OCI-LY3 (cell line): Measurements from ENCODE around the gene NSA2.
"Not testable (repeated sequence)": the region's sequence is repeated elsewhere in the genome, so short reads cannot be mapped to it uniquely, and the experiment has no call there.

Source experiments
- H2AFZ ChIP-seq: fragments of 200-600, 300-600 bp; shearing (Covaris generic); 2 replicates; pipeline ENCODE4 v1.6.0; 2014; ENCODE audit warnings: antibody characterized with exemption, low read depth, low read length
- H3K27ac ChIP-seq: fragments of 200-600, 300-600 bp; sonication (generic); 2 replicates; pipeline ENCODE4 v1.5.1; 2014; ENCODE audit warnings: mild to moderate bottlenecking, low read length, moderate library complexity, mixed read lengths
- H3K27me3 ChIP-seq: fragments of 200-600, 300-600 bp; sonication (generic); 2 replicates; pipeline ENCODE4 v1.6.1; 2014; ENCODE audit warnings: low read depth, low read length, mixed read lengths
- H3K36me3 ChIP-seq: fragments of 200-600, 300-600 bp; sonication (generic); replicated peaks from 2 replicates; pipeline ENCODE3; 2014; ENCODE audit warnings: low read depth, low read length, mixed read lengths
- H3K4me1 ChIP-seq: fragments of 300-600, 200-600 bp; sonication (generic); 2 replicates; pipeline ENCODE4 v1.6.1; 2014; ENCODE audit warnings: low read length, mixed read lengths
- H3K4me2 ChIP-seq: fragments of 200-600, 300-600 bp; sonication (generic); 2 replicates; pipeline ENCODE4 v1.6.1; 2014; ENCODE audit warnings: low read length, mixed read lengths
- H3K4me3 ChIP-seq: fragments of 300-600, 200-600 bp; sonication (generic); 2 replicates; pipeline ENCODE4 v1.5.1; 2014; ENCODE audit warnings: antibody characterized with exemption, mild to moderate bottlenecking, low read length, moderate library complexity
- H3K79me2 ChIP-seq: fragments of 300-600, 200-600 bp; shearing (Covaris generic); 2 replicates; pipeline ENCODE4 v1.6.1; 2014; ENCODE audit warnings: mild to moderate bottlenecking, low read length, mixed read lengths
- H3K9ac ChIP-seq: fragments of 300-600, 200-600 bp; shearing (Covaris generic); 2 replicates; pipeline ENCODE4 v1.6.0; 2014; ENCODE audit warnings: mild to moderate bottlenecking, low read length, moderate library complexity
- H3K9me3 ChIP-seq: fragments of 200-600, 300-600 bp; shearing (Covaris generic); 2 replicates; pipeline ENCODE4 v1.6.1; 2014; ENCODE audit warnings: low read length, mixed read lengths; ENCODE audit not compliant: insufficient read depth
- H4K20me1 ChIP-seq: fragments of 200-600, 300-600 bp; sonication (generic); 2 replicates; pipeline ENCODE4 v1.6.1; 2016; ENCODE audit warnings: low read length, mixed read lengths; ENCODE audit not compliant: insufficient read depth
- EZH2phosphoT487 ChIP-seq: fragments of 200-600 bp; shearing (Covaris generic); IDR thresholded peaks from 2 replicates; pipeline ENCODE4 v1.6.1; 2018; ENCODE audit warnings: antibody characterized with exemption, mixed run types, low read depth
- TF ChIP-seq, protein P1 (sequence below): fragments of 200-600, 300-600 bp; sonication (generic); IDR thresholded peaks from 2 replicates; pipeline ENCODE4 v1.5.1; 2014; ENCODE audit warnings: antibody characterized with exemption, low read length, low read depth

NSA2 gene

DNA sequence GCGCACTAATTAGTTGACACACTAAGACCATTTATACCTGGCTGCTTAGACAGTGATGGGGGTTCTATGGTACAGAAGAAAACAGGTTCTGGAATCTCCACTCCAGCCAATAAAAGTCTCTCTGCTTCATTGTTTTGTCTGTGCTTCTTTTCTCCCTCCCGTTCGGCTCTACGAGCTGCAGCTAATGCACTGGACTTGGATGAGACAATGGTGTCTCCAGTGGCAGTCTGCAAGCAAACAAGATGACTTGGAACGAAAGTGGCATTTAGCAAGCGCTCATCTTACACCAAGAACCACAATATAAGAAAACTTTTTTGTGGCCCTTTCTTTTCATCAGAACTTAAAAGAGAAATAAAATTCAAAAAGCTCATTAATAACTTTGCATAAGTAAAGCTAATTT is 30.3 kb upstream of the NSA2 start:
- Histone ChIP-seq H2AFZ (no peak overlapping the region), H3K4me1 (no peaks in the 10 kb centered on the region), H3K79me2 (no peaks in the 10 kb centered on the region), H3K36me3 (peaks cover 4% of the 10 kb centered on the region), H3K27me3 (no peaks in the 10 kb centered on the region), H3K4me2 (no peak overlapping the region), H3K27ac (no peak overlapping the region), H3K4me3 (no peak overlapping the region), H3K9ac (no peak overlapping the region), H3K9me3 (no peaks in the 10 kb centered on the region), H4K20me1 (no peaks in the 10 kb centered on the region)
- TF ChIP-seq, protein P1, sequence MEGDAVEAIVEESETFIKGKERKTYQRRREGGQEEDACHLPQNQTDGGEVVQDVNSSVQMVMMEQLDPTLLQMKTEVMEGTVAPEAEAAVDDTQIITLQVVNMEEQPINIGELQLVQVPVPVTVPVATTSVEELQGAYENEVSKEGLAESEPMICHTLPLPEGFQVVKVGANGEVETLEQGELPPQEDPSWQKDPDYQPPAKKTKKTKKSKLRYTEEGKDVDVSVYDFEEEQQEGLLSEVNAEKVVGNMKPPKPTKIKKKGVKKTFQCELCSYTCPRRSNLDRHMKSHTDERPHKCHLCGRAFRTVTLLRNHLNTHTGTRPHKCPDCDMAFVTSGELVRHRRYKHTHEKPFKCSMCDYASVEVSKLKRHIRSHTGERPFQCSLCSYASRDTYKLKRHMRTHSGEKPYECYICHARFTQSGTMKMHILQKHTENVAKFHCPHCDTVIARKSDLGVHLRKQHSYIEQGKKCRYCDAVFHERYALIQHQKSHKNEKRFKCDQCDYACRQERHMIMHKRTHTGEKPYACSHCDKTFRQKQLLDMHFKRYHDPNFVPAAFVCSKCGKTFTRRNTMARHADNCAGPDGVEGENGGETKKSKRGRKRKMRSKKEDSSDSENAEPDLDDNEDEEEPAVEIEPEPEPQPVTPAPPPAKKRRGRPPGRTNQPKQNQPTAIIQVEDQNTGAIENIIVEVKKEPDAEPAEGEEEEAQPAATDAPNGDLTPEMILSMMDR, result no peak
- no peak for TF ChIP-seq EZH2phosphoT487

DNA sequence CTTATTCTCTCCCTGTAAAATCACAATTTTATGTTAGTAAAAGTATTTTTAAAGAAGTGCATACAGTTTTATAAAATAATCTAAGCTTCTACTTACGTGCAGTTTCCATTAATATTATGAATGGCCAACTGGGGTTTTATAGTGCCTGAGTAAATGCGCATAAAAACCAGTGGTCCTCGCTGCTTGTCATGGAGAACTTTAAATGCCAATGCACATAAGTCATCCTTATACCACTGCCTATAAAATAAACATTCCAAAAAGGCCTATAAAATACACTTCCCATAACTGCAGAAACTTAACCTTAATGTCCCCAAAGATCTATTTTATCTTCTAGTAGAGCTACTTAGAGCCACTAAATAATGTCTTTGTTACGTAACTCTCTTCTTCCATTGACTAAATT is 28.6 kb upstream of the NSA2 start:
- no peaks in the 10 kb centered on the region for H3K79me2 ChIP-seq
- no peaks in the 10 kb centered on the region for H3K27me3 ChIP-seq
- H3K9ac ChIP-seq, result no peak overlapping the region
- H2AFZ ChIP-seq, result no peak overlapping the region
- no peak overlapping the region for H3K4me3 ChIP-seq
- no peak overlapping the region for H3K27ac ChIP-seq
- H3K36me3 ChIP-seq, result peaks cover 4% of the 10 kb centered on the region
- H3K9me3 ChIP-seq, result no peaks in the 10 kb centered on the region
- TF ChIP-seq, protein P1, result no peak
- TF ChIP-seq EZH2phosphoT487, result no peak
- H3K4me1 ChIP-seq, result no peaks in the 10 kb centered on the region
- no peaks in the 10 kb centered on the region for H4K20me1 ChIP-seq
- H3K4me2 ChIP-seq, result no peak overlapping the region

DNA sequence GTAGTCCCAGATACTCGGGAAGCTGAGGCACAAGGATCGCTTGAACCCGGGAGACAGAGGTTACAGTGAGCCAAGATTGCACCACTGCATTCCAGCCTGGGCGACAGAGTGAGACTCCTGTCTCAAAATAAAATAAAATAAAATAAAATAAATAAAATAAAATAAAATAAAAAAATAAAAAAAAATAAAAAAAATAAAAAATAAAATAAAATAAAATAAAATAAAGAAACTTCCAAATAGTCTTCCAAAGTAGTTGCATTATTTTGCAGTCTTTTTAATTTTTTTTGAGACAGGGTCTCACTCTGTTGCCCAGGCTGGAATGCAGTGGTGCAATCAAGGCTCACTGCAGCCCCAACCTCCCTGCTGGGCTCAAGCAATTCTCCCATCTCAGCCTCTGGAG is 18.3 kb upstream of the NSA2 start:
- not testable (repeated sequence) for H3K4me1 ChIP-seq, H3K79me2 ChIP-seq, H3K9me3 ChIP-seq, H3K27me3 ChIP-seq, H3K4me3 ChIP-seq, H3K36me3 ChIP-seq, H3K27ac ChIP-seq, H3K4me2 ChIP-seq, H2AFZ ChIP-seq, H3K9ac ChIP-seq, H4K20me1 ChIP-seq

DNA sequence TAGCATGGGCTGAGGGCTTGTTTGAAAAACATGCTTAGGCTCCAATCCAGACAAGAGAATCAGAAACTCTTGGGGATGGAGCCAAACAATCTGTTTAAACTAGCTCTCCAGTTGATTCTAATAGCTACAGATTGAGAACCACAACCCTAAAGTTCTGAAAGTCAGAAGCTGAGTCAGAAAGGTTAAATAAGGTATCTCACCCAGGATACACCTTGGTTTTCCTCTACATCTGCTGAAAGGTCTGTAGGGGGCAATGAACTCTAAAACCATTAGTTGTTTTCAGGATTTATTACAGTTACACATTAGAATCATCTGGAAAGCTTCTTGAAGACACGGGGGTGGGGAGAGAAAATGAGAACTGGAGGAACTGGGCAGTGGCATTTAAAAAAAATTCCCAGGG is 5.8 kb upstream of the NSA2 start:
- H3K4me1 ChIP-seq, result peaks cover 6% of the 10 kb centered on the region
- no peak overlapping the region for H3K4me2 ChIP-seq
- H3K27ac ChIP-seq, result no peak overlapping the region
- H3K4me3 ChIP-seq, result no peak overlapping the region
- H3K27me3 ChIP-seq, result no peaks in the 10 kb centered on the region
- H2AFZ ChIP-seq, result no peak overlapping the region
- H3K79me2 ChIP-seq, result peaks cover 20% of the 10 kb centered on the region
- H3K9ac ChIP-seq, result no peak overlapping the region
- no peaks in the 10 kb centered on the region for H4K20me1 ChIP-seq
- peaks cover 4% of the 10 kb centered on the region for H3K36me3 ChIP-seq
- TF ChIP-seq EZH2phosphoT487, result no peak
- TF ChIP-seq, protein P1, result no peak
- H3K9me3 ChIP-seq, result no peaks in the 10 kb centered on the region

DNA sequence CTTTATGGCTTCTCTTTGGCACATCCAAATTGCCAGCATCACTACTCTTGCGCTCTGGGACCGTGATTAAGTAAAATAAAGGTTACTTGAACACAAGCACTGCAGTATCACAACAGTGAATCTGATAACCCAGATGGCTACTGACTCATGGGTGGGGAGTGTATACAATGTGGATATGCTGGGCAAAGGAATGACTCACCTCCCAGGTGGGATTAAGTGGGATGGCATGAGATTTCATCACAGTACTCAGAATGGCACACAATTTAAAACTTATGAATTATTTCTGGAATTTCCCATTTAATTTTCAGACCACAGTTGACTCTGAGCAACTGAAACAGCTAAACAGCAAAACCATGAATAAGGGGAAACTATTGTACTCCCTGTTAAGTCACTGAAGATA is 4.5 kb upstream of the NSA2 start:
- H3K79me2 ChIP-seq, result peaks cover 33% of the 10 kb centered on the region
- no peak overlapping the region for H3K4me3 ChIP-seq
- no peak for TF ChIP-seq EZH2phosphoT487
- TF ChIP-seq, protein P1, result no peak
- H3K27ac ChIP-seq, result no peak overlapping the region
- no peaks in the 10 kb centered on the region for H4K20me1 ChIP-seq
- no peak overlapping the region for H3K9ac ChIP-seq
- H3K27me3 ChIP-seq, result no peaks in the 10 kb centered on the region
- peaks cover 6% of the 10 kb centered on the region for H3K4me1 ChIP-seq
- peaks cover 4% of the 10 kb centered on the region for H3K36me3 ChIP-seq
- no peak overlapping the region for H3K4me2 ChIP-seq
- no peak overlapping the region for H2AFZ ChIP-seq
- no peaks in the 10 kb centered on the region for H3K9me3 ChIP-seq
